Right cardiac atrium (tissue), 5 donors: Measurements from ENCODE around the gene GPC4. TPM values are rescaled to one million over a fixed set of nuclear protein-coding genes. Genes with fewer than 3 reads are reported as not detected.
"Not testable (repeated sequence)": the region's sequence is repeated elsewhere in the genome, so short reads cannot be mapped to it uniquely, and the experiment has no call there.

ENCODE experiments used
- ATAC-seq, 2 donors: fragments of 200-7000 bp; cut with Tn5 transposase; one replicate each; pipeline versions ENCODE4 v1.8.0 to v1.9.1; 2020; ENCODE audit warnings: moderate library complexity in 2 of 2, mild to moderate bottlenecking in 1 of 2
- DNase-seq, 3 donors: peaks; one replicate each; pipeline ENCODE4 v3.0.0-alpha.2; 2020
- H3K27ac ChIP-seq: one replicate; pipeline ENCODE4 v1.5.1; 2013; ENCODE audit warnings: mild to moderate bottlenecking, low read length, control low read depth, moderate library complexity
- H3K27me3 ChIP-seq: one replicate; pipeline ENCODE4 v1.6.1; 2013; ENCODE audit not compliant: control insufficient read depth, insufficient read depth
- H3K4me1 ChIP-seq: one replicate; pipeline ENCODE4 v1.6.1; 2013; ENCODE audit warnings: low read length; ENCODE audit not compliant: control insufficient read depth, insufficient read depth
- H3K4me3 ChIP-seq: one replicate; pipeline ENCODE4 v1.5.1; 2013; ENCODE audit warnings: low read length, control low read depth
- H3K9me3 ChIP-seq: one replicate; pipeline ENCODE4 v1.6.1; 2013; ENCODE audit warnings: low read length; ENCODE audit not compliant: control insufficient read depth
- WGBS: extraction: QIAGEN DNeasy Blood & Tissue Kit; methylation state at CpG from one replicate; pipeline ENCODE4 v1.1.7; 2013; 5-methylcytosine and 5-hydroxymethylcytosine counted together
- intact Hi-C, 4 donors: fragments of 100-400 bp; cut with DNase I; formaldehyde crosslinking; loops; one replicate each; pipeline versions ENCODE4 v1.11.0 to v1.14.0; 2022 to 2023
- polyA plus RNA-seq: library from polyadenylated mRNA; stranded (reverse); fragments of 200-250 nt; gene quantifications from one replicate; pipeline ENCODE4 v1.2.3, GENCODE V29; 2013
- total RNA-seq, 4 donors: library from RNA; stranded (reverse); fragmentation: NEBNext Ultra II Directional; extraction: Animal tissue kit (Norgen Biotek cat#: 25700); gene quantifications; one replicate each; pipeline ENCODE4 v1.2.1, GENCODE V29; 2021
- donor health status: healthy with polysubstance abuse.
- donor health status: DM: no; HTN: yes; CAD: no.
- donor health status: DM: no; HTN: no; CAD: no.
- donor health status: DM: no; HTN: yes; CAD: no; lungs with severe emphysema.
- donor health status: DM: yes; HTN: yes; CAD: no.

The GPC4 gene
- total and polyA plus RNA-seq, 5 donors: 4.9 to 9.3 (median 7.1) TPM

DNA sequence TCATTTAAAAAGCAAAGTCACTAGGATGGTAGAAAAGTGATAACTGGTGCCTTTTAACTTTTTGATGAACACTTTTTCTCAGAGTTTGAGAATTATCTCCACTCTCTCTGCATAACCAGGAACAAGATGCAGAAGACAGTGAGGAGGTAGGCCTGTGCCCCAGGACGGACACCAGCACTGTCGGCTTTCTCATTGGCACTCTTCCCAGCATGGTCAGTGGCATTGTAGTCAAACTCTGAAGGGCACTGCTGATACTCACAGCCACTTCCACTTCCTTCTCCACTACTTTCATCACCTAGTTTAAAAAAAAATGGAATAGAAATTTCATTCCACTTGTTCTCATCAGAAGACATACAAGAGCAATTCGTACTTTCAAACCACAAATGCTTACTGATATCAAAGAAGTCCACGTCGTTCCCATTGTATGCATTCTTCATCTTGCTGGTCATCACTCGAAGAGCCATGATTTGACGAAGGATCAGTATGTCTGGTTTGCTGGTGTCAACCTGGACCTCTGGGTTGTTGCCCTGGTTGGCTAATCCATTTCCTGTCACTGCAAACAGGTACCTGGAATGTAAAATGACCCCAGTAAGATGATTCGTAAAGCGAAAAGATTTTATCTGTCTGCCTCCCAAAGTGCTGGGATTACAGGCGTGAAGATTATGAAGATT, 112.4 kb downstream of the GPC4 start:
- intact Hi-C loops: no loop called here
- H3K27ac ChIP-seq: no peak overlapping the region
- no peak overlapping the region for H3K4me3 ChIP-seq
- ATAC-seq: no peak
- no peaks in the 10 kb centered on the region for H3K4me1 ChIP-seq
- DNase-seq: no peak
- 77% methylated on average over 10 of the region's 10 CpGs for WGBS
- H3K9me3 ChIP-seq: no peaks in the 10 kb centered on the region
- no peaks in the 10 kb centered on the region for H3K27me3 ChIP-seq

DNA sequence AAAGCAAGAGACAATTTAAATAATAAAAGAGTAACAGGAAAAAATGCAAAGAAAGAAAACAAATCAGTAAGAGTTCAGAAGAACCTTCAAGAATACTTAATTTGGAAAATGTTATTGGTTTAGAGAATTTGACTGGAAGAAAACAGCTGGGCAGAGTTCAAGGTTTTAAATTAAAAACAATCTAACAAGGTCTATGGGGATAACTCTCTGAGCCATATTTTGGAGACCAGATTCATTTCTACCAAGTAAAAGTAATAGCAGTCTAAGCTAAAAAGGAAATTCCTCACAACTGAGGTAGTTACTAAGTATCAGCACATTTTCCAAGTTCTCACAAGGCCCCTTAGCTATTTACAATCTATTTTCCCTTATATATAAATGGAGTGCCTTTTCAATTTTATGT, 114.7 kb downstream of the GPC4 start:
- H3K4me3 ChIP-seq: no peak overlapping the region
- H3K4me1 ChIP-seq: no peaks in the 10 kb centered on the region
- DNase-seq (no peak), ATAC-seq (no peak)
- no peaks in the 10 kb centered on the region for H3K9me3 ChIP-seq
- H3K27ac ChIP-seq: no peak overlapping the region
- H3K27me3 ChIP-seq: no peaks in the 10 kb centered on the region
- intact Hi-C loops: no loop called here

DNA sequence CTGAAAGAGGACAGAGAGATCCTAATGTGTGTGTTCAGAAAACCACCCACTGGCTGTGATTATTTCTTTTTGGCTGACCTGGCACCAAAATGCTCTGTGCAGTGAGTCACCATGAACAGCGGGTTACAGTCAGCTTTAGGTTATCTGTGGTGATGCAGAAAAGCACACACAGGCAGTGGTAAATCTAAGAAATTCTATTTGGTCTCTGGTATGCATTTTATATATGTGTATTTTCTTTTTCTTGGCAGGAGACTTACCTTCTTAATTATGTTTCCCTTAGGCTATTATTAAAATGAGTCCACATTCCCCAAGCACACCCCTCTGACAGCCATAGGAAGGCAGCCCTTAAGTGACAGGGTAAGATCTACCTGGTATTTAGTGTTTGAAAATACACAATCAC, 118.0 kb downstream of the GPC4 start:
- Histone ChIP-seq H3K4me1 (no peaks in the 10 kb centered on the region), H3K27ac (no peak overlapping the region), H3K9me3 (no peaks in the 10 kb centered on the region), H3K27me3 (no peaks in the 10 kb centered on the region), H3K4me3 (no peak overlapping the region)
- DNase-seq: no peak
- 75% methylated on average over 1 of the region's 1 CpG for WGBS
- intact Hi-C loops: no loop called here
- ATAC-seq: no peak

DNA sequence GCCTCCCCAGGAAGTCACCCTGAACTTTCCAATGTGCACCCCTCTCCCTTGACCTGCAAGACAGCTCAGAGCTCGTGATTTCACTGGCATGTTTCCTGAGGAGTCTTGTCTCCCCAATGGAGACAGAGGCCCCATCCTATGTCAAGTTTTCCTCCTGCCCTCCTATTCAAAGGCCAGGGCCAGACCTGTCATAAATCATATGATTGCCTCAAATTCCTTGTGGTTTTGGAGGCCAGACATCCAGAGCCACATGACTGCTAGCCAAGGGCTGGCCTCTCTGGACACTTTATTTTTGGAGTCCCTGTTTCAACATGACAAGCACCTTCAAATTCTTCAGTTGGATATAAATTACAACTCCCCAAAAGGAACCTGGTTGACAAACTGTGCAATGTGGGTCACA, 121.2 kb downstream of the GPC4 start:
- DNase-seq (no peak), ATAC-seq (no peak)
- intact Hi-C loops: no loop called here
- no peak overlapping the region for H3K4me3 ChIP-seq
- no peaks in the 10 kb centered on the region for H3K4me1 ChIP-seq
- H3K9me3 ChIP-seq: no peaks in the 10 kb centered on the region
- H3K27ac ChIP-seq: no peak overlapping the region
- H3K27me3 ChIP-seq: no peaks in the 10 kb centered on the region
- WGBS: 81% methylated on average over 1 of the region's 1 CpG

DNA sequence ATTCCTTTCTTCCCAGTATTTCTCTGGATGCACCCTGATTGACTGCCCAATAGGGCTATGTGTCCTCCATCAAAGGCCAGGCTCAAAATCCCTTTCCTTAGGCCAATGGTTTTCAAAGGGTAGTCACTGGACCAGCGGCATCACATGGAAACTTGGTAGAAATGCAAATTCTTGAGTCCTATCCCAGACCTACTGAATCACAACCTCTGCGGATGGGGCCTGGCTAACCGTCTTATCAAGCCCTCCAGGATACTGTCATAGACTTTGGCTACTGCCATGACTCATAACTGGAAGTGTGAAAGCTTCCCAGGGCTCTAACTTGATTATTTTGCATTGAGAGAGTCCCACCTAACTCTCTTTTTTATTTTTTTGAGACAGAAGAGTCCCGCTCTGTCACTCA, 125.2 kb downstream of the GPC4 start:
- WGBS: 87% methylated on average over 4 of the region's 4 CpGs
- intact Hi-C loops: no loop called here
- no peak overlapping the region for H3K27ac ChIP-seq
- no peaks in the 10 kb centered on the region for H3K4me1 ChIP-seq
- ATAC-seq (no peak), DNase-seq (no peak)
- no peak overlapping the region for H3K4me3 ChIP-seq
- H3K9me3 ChIP-seq: no peaks in the 10 kb centered on the region
- no peaks in the 10 kb centered on the region for H3K27me3 ChIP-seq

DNA sequence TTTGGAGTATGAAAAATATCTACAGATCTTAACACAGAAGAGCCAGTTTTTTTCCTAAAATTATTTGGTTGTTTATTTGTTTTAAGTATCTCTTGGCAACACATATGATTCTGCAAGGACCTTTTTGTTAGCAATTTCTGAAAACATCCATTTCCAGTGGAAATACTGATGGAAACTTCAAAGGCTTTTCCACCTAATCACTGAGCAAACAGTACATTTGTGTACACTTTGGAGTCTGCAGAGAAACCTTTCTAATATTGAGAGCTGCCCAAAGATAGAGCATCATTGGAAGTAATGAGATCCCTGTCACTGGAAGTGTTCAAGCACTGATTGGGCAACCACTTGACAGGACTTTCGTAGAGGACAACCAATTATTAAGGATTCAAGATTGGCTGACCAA, 127.4 kb downstream of the GPC4 start:
- DNase-seq (no peak), ATAC-seq (no peak)
- H3K4me1 ChIP-seq: no peaks in the 10 kb centered on the region
- 76% methylated on average over 1 of the region's 1 CpG for WGBS
- intact Hi-C loops: no loop called here
- H3K27ac ChIP-seq: no peak overlapping the region
- H3K27me3 ChIP-seq: no peaks in the 10 kb centered on the region
- H3K4me3 ChIP-seq: no peak overlapping the region
- H3K9me3 ChIP-seq: no peaks in the 10 kb centered on the region

DNA sequence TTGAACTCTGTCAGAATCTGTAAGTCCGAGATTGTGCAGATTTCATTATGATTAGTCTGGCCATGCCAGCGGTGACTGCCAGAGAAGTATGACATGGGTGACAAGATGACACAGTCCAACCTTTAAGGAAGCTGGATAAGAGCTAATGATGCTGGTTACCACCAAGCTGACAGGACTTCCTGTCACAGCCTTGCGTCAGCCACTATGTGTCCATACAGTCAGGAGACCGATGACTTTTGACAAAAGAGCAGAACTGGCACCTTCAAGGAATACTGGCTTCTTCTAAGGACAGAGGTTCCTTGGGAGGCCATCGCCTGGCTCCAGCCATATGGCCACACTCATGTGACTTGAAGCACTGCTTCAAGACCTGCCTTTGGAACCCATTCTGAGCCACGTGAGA, 129.9 kb downstream of the GPC4 start:
- DNase-seq (no peak), ATAC-seq (no peak)
- no peak overlapping the region for H3K4me3 ChIP-seq
- intact Hi-C loops: no loop called here
- no peak overlapping the region for H3K27ac ChIP-seq
- WGBS: 86% methylated on average over 6 of the region's 6 CpGs
- no peaks in the 10 kb centered on the region for H3K4me1 ChIP-seq
- H3K9me3 ChIP-seq: no peaks in the 10 kb centered on the region
- no peaks in the 10 kb centered on the region for H3K27me3 ChIP-seq

DNA sequence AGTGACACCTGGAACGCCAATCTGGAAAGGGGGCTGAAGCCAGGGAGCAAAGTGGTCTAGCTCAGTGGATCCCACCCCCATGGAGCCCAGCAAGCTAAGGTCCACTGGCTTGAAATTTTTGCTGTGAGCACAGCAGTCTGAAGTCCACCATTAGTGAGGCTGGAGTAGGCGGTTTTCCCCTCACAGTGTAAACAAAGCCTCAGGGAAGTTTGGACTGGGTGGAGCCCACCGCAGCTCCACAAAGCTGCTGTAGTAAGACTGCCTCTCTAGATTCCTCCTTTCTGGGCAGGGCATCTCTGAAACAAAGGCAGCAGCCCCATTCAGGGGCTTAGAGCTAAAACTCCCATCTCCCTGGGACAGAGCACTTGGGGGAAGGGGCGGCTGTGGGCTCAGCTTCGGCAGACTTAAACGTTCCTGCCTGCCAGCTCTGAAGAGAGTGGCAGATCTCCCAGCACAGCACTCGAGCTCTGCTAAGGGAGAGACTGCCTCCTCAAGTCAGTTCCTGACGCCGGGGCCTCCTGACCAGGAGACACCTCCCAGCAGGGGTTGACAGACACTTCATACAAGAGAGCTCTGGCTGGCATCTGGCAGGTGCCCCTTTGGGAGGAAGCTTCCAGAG, 136.1 kb downstream of the GPC4 start:
- H3K27me3 ChIP-seq, H3K9me3 ChIP-seq, DNase-seq, intact Hi-C loops, H3K27ac ChIP-seq, H3K4me1 ChIP-seq, ATAC-seq, H3K4me3 ChIP-seq: not testable (repeated sequence)
- WGBS: 79% methylated on average over 9 of the region's 9 CpGs

DNA sequence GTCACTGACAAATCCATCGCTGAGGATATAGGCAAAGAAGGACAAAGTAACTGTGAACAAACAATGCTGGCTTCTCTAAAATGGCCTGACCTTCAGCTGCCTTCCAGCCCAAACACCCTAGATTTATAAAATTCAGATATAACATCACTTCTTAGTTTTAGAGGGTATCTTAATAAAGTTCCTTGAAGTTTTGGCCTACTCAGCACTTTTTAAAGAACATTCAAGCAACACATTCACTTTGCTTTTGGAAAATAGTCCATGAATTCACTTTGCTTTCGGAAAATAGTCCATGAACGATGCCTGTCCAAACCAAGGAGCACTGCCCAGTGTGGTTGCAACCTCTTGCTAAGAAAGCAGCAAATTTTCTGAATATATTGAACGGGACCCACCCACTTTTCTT, 142.1 kb downstream of the GPC4 start:
- DNase-seq (no peak), ATAC-seq (no peak)
- intact Hi-C loops: no loop called here
- Histone ChIP-seq H3K27me3 (no peaks in the 10 kb centered on the region), H3K4me3 (no peak overlapping the region), H3K27ac (no peak overlapping the region), H3K4me1 (no peaks in the 10 kb centered on the region), H3K9me3 (no peaks in the 10 kb centered on the region)
- 87% methylated on average over 4 of the region's 4 CpGs for WGBS

DNA sequence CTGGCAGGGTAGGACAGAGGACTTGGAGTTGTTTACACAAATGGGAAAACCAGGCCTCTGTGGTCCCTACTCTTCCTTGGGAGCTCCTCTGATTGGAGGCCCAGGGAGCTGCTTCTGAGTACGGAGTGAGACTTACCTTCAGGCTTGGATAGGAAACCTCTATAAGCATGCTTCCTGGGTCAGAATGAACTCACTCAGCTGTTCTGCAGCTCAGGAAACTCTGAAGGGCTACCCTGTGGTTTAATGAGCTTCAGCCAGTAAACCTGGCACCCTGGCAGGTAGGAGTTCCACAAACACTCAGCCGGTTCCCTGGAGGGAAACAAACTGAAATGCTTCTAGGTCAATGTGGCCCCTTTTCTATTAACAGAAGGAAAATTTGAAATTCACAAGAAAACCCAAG, 146.1 kb downstream of the GPC4 start:
- Histone ChIP-seq H3K4me3 (no peak overlapping the region), H3K27ac (no peak overlapping the region), H3K27me3 (no peaks in the 10 kb centered on the region), H3K4me1 (no peaks in the 10 kb centered on the region), H3K9me3 (no peaks in the 10 kb centered on the region)
- WGBS: 85% methylated on average over 2 of the region's 2 CpGs
- no peak for ATAC-seq
- intact Hi-C loops: no loop called here
- no peak for DNase-seq

DNA sequence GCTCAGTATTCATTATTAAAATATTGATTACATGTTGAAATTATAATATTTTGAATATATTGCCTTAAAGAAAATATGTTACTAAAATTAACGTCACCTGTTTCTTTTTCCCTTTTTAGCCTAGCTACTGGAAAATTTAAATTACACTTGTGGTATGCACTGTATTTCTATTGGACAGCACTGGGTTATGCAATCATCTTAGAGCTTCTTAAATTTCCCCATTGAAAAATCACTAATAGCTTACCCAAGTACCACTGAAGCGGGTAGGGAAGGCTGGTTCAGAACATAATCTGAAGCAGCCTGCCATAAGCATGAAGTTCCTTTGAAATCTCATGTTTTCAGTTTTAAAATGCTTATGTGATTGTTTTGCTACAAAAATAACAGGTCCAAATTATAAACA, 147.7 kb downstream of the GPC4 start:
- Histone ChIP-seq H3K9me3 (no peaks in the 10 kb centered on the region), H3K27ac (no peak overlapping the region), H3K4me3 (no peak overlapping the region), H3K27me3 (no peaks in the 10 kb centered on the region), H3K4me1 (no peaks in the 10 kb centered on the region)
- ATAC-seq (no peak), DNase-seq (no peak)
- WGBS: 95% methylated on average over 2 of the region's 2 CpGs
- intact Hi-C loops: no loop called here

DNA sequence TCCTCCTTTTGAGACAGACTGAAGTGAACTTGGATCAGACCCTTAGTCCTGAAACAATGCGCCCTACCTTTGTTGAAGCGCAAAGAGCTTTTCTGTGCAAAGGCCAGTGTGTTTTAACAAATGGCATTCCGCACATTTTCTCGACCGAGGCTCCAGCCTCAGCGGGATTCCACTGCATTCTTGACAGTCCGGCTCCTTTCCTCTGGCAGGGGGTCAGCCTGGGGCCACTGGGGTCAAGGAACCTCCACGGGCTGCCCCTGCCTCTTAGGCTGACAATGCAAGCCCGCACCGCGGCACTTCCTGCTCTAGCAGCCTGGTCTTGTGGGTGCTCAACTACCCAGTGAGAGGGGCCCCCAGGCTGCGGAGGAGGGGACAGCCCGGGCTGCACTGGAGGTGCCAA, 150.0 kb downstream of the GPC4 start:
- no peak overlapping the region for H3K27ac ChIP-seq
- ATAC-seq: no peak
- 22% methylated on average over 13 of the region's 13 CpGs for WGBS
- intact Hi-C loops: no loop called here
- DNase-seq: no peak
- H3K4me3 ChIP-seq: no peak overlapping the region
- no peaks in the 10 kb centered on the region for H3K4me1 ChIP-seq
- no peaks in the 10 kb centered on the region for H3K27me3 ChIP-seq
- H3K9me3 ChIP-seq: no peaks in the 10 kb centered on the region
